Activated CD8-positive, alpha-beta T cell treated with anti-CD3 and anti-CD28 coated beads, Interleukin-2, amount 10 ng/mL, durations not matched to agents 7 days and 5 days (primary cell): ENCODE measurements around the gene LTC4S. TPM values are rescaled to one million over a fixed set of nuclear protein-coding genes. Genes with fewer than 3 reads are reported as not detected.
"Not testable (repeated sequence)": the region's sequence is repeated elsewhere in the genome, so short reads cannot be mapped to it uniquely, and the experiment has no call there.

Experiments used
- ATAC-seq: fragments of 150-1000 bp; cut with Tn5 transposase; one replicate; pipeline ENCODE4 v1.10.0; 2021; ENCODE audit warnings: moderate library complexity
- CTCF ChIA-PET: fragments of 350-600 bp; sonication (Branson Sonifier 250); formaldehyde crosslinking; loops from one replicate; lab custom pipeline; 2021; ENCODE audit warnings: antibody characterized with exemption; lab: Charles Lee
- POLR2A ChIA-PET: fragments of 350-600 bp; sonication (Branson Sonifier 250); formaldehyde crosslinking; loops from one replicate; lab custom pipeline; 2021; ENCODE audit warnings: antibody characterized with exemption; lab: Charles Lee
- DNase-seq: peaks from one replicate; pipeline ENCODE4 v3.0.0-alpha.2; 2020
- H3K27ac Mint-ChIP-seq: one replicate; pipeline ENCODE4 v1.8.0; 2021; ENCODE audit warnings: mild to moderate bottlenecking, mixed read lengths
- H3K27me3 Mint-ChIP-seq: one replicate; pipeline ENCODE4 v1.8.0; 2021; ENCODE audit warnings: low read depth, mixed read lengths
- H3K36me3 Mint-ChIP-seq: one replicate; pipeline ENCODE4 v1.8.0; 2021; ENCODE audit warnings: low read depth, mixed read lengths
- H3K4me1 Mint-ChIP-seq: one replicate; pipeline ENCODE4 v1.8.0; 2021; ENCODE audit warnings: low read depth, mixed read lengths
- H3K4me3 Mint-ChIP-seq: one replicate; pipeline ENCODE4 v1.8.0; 2021; ENCODE audit warnings: mild to moderate bottlenecking, mixed read lengths
- H3K9me3 Mint-ChIP-seq: one replicate; pipeline ENCODE4 v1.8.0; 2022; ENCODE audit warnings: mixed read lengths; ENCODE audit not compliant: insufficient read depth
- total RNA-seq, 2 experiments: library from RNA; stranded (reverse); gene quantifications; one replicate each; pipeline ENCODE4 v1.2.3, GENCODE V29; 2021

LTC4S gene
- total RNA-seq, 2 experiments from 2014 or later = 3.7 to 3.8 TPM

DNA sequence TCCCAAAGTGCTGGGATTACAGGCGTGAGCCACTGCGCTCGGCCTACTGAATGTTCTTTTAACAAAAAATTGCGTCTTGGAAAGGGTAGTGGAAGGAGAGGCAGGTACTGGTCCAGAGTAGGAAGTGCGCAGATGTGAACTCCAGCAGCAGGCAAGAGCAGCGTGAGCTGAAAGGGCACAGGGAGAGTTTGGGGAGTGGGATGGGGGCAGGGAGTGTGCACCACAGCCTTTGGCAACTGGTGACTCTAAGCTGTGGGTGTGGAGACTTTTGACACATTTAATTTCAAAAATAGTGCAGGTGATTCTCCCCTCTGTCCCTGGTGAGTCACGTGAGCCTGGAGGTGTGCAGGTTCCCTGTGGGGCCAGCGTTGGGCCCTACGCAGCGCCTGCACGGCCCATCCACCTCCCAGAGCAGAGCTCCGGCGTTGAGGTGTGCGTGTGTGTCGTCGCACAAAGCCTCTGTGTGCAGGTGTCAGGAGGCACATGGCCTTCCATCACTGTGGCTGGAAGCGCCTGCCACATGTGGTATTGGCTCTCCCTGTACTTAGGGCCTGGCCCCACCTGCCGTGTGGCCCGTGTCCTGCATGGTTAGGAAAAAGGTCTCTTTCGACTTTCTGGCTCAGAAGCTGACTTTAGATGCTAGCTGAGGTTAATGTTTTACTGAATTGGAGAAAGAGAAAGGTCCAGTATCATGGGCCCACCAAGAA lies 38.4 kb downstream of the LTC4S start:
- POLR2A ChIA-PET = interaction anchor here (1.2 to 1.7 kb wide), 2 partner anchors 10 kb away, joined by 3 to 9 read pairs; no protein-coding TSS in a partner anchor
- H3K36me3 Mint-ChIP-seq = peaks cover 71% of the 10 kb centered on the region
- no peaks in the 10 kb centered on the region for H3K27me3 Mint-ChIP-seq
- H3K4me1 Mint-ChIP-seq = peaks cover 25% of the 10 kb centered on the region
- no peak overlapping the region for H3K4me3 Mint-ChIP-seq
- H3K27ac Mint-ChIP-seq = no peak overlapping the region
- ATAC-seq = no peak
- DNase-seq = no peak
- H3K9me3 Mint-ChIP-seq = no peaks in the 10 kb centered on the region
- CTCF ChIA-PET = interaction anchor here (0.9 to 1.1 kb wide), 2 partner anchors 10 to 30 kb away, joined by 3 to 4 read pairs; no protein-coding TSS in a partner anchor

DNA sequence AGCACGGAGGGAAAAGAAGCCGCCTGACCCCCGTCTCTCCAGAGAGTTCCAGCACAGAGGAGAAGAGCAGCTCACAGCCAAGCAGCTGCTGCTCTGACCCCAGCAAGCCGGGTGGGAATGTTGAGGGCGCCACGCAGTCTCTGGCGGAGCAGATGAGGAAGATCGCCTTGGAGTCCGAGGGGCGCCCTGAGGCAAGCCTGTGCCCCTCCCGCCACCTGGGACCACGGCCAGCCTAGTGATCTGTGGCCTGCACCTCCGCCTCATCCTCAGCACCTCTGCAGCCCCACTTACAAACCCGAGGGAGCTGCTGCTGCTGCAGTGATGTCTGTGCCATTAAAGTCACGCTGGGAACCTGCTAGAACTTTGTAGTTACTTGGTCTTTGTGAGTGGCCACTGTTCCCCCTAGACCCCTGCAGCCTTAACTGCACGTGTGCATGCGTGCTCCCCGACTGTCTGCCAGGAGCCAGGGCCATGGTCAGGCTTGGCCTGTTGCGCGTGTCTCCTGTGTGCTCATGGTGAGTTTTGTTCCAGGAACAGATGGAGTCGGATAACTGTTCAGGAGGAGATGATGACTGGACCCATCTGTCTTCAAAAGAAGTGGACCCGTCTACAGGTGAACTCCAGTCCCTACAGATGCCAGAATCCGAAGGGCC lies 39.4 kb downstream of the LTC4S start:
- no peaks in the 10 kb centered on the region for H3K9me3 Mint-ChIP-seq
- H3K36me3 Mint-ChIP-seq = peaks cover 68% of the 10 kb centered on the region
- no peaks in the 10 kb centered on the region for H3K27me3 Mint-ChIP-seq
- H3K4me1 Mint-ChIP-seq = peaks cover 19% of the 10 kb centered on the region
- DNase-seq (no peak), ATAC-seq (no peak)
- H3K4me3 Mint-ChIP-seq = no peak overlapping the region
- H3K27ac Mint-ChIP-seq = no peak overlapping the region
- ChIA-PET CTCF (interaction anchor here (0.9 to 1.1 kb wide), 2 partner anchors 11 to 31 kb away, joined by 3 to 4 read pairs; no protein-coding TSS in a partner anchor), POLR2A (interaction anchor here (1.2 to 1.7 kb wide), 2 partner anchors 9 to 11 kb away, joined by 3 to 9 read pairs; no protein-coding TSS in a partner anchor)

DNA sequence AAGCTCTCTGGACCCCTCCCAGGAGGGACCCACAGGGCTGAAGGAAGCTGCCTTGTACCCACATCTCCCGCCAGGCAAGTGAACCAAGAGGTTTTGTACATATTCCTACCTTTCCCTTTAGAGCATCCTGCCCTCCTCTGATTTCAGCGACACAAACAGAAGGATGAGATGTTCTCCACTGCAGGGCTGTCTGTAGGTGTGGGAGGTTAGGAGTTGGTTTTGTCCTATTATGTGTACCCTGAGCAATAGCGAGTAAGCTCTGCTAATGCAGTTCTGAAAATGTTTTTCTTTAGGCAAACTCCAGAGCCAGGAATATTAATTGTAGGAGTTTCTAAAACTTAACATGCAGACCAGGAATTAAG lies 39.9 kb downstream of the LTC4S start:
- ChIA-PET CTCF (no interaction called here), POLR2A (no interaction called here)
- peaks cover 19% of the 10 kb centered on the region for H3K4me1 Mint-ChIP-seq
- peaks cover 65% of the 10 kb centered on the region for H3K36me3 Mint-ChIP-seq
- no peak overlapping the region for H3K4me3 Mint-ChIP-seq
- DNase-seq (no peak), ATAC-seq (no peak)
- H3K9me3 Mint-ChIP-seq = no peaks in the 10 kb centered on the region
- H3K27ac Mint-ChIP-seq = no peak overlapping the region
- no peaks in the 10 kb centered on the region for H3K27me3 Mint-ChIP-seq

DNA sequence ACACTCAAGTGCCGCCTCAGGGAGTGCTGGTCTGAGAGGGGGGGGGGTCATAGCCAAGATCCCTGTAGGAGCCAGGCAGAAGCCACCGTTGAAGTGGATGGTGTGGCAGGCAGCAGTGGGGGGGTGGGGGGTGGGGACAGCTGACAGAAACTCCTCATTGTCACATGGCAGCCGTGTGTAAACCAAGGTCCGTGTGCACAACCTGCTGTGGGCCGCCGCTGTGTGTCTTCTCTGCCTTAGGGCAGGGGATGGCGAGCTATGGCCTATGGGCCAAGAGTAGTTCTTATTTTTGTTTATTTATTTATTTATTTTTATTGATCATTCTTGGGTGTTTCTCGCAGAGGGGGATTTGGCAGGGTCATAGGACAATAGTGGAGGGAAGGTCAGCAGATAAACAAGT lies 40.3 kb downstream of the LTC4S start:
- POLR2A ChIA-PET = no interaction called here
- Mint-ChIP-seq H3K36me3 (peaks cover 61% of the 10 kb centered on the region), H3K4me3 (no peak overlapping the region), H3K27ac (no peak overlapping the region), H3K9me3 (no peaks in the 10 kb centered on the region), H3K4me1 (peaks cover 19% of the 10 kb centered on the region), H3K27me3 (no peaks in the 10 kb centered on the region)
- CTCF ChIA-PET = no interaction called here
- ATAC-seq (no peak), DNase-seq (no peak)

DNA sequence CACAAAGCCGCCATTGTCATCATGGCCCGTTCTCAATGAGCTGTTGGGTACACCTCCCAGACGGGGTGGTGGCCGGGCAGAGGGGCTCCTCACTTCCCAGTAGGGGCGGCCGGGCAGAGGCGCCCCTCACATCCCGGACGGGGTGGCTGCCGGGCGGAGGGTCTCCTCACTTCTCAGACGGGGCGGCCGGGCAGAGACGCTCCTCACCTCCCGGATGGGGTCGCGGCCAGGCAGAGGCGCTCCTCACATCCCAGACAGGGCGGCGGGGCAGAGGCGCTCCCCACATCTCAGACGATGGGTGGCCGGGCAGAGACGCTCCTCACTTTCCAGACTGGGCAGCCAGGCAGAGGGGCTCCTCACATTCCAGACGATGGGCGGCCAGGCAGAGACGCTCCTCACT lies 41.1 kb downstream of the LTC4S start:
- CTCF ChIA-PET, H3K27ac Mint-ChIP-seq, ATAC-seq, H3K4me3 Mint-ChIP-seq, DNase-seq, H3K9me3 Mint-ChIP-seq, H3K27me3 Mint-ChIP-seq, POLR2A ChIA-PET: not testable (repeated sequence)
- peaks cover 19% of the 10 kb centered on the region for H3K4me1 Mint-ChIP-seq
- H3K36me3 Mint-ChIP-seq = peaks cover 54% of the 10 kb centered on the region

DNA sequence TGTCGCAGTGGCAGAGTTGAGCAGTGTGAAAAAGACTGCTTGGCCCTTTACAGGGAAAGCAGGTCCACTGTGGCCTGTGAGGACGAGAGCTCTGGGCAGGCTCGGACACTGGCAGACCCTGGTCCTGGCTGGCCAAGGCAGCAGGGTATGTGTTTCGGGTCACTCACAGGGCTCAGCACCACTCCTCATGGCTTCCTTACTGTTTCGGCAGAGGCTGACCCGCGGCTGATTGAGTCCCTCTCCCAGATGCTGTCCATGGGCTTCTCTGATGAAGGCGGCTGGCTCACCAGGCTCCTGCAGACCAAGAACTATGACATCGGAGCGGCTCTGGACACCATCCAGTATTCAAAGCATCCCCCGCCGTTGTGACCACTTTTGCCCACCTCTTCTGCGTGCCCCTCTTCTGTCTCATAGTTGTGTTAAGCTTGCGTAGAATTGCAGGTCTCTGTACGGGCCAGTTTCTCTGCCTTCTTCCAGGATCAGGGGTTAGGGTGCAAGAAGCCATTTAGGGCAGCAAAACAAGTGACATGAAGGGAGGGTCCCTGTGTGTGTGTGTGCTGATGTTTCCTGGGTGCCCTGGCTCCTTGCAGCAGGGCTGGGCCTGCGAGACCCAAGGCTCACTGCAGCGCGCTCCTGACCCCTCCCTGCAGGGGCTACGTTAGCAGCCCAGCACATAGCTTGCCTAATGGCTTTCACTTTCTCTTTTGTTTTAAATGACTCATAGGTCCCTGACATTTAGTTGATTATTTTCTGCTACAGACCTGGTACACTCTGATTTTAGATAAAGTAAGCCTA lies 42.6 kb downstream of the LTC4S start:
- Mint-ChIP-seq H3K4me3 (peak overlapping the region; percentile 56), H3K36me3 (peaks cover 45% of the 10 kb centered on the region), H3K4me1 (peaks cover 19% of the 10 kb centered on the region), H3K27me3 (no peaks in the 10 kb centered on the region), H3K27ac (peak overlapping the region; percentile 90), H3K9me3 (no peaks in the 10 kb centered on the region)
- DNase-seq = peak; percentile 72
- ChIA-PET CTCF (interaction anchor here (1.2 to 1.4 kb wide), 3 partner anchors 15 to 34 kb away, joined by 3 to 8 read pairs (median 6); no protein-coding TSS in a partner anchor), POLR2A (interaction anchor here (0.5 to 2.3 kb wide), 3 partner anchors 17 to 72 kb away, joined by 3 to 6 read pairs (median 4); partner anchors contain the start of gene MRNIP)
- ATAC-seq = peak; percentile 94

DNA sequence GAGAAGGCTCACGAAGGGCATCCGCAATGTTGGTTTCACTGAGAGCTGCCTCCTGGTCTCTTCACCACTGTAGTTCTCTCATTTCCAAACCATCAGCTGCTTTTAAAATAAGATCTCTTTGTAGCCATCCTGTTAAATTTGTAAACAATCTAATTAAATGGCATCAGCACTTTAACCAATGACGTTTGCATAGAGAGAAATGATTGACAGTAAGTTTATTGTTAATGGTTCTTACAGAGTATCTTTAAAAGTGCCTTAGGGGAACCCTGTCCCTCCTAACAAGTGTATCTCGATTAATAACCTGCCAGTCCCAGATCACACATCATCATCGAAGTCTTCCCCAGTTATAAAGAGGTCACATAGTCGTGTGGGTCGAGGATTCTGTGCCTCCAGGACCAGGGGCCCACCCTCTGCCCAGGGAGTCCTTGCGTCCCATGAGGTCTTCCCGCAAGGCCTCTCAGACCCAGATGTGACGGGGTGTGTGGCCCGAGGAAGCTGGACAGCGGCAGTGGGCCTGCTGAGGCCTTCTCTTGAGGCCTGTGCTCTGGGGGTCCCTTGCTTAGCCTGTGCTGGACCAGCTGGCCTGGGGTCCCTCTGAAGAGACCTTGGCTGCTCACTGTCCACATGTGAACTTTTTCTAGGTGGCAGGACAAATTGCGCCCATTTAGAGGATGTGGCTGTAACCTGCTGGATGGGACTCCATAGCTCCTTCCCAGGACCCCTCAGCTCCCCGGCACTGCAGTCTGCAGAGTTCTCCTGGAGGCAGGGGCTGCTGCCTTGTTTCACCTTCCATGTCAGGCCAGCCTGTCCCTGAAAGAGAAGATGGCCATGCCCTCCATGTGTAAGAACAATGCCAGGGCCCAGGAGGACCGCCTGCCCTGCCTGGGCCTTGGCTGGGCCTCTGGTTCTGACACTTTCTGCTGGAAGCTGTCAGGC lies 43.6 kb downstream of the LTC4S start:
- DNase-seq = no peak
- Mint-ChIP-seq H3K9me3 (no peaks in the 10 kb centered on the region), H3K27me3 (no peaks in the 10 kb centered on the region), H3K27ac (peak overlapping the region; percentile 90), H3K4me3 (peak overlapping the region; percentile 56), H3K36me3 (peaks cover 42% of the 10 kb centered on the region), H3K4me1 (peaks cover 19% of the 10 kb centered on the region)
- ChIA-PET POLR2A (interaction anchor here (0.5 to 2.3 kb wide), 5 partner anchors 15 to 71 kb away, joined by 3 to 6 read pairs (median 3); partner anchors contain the start of genes MGAT4B and MRNIP), CTCF (interaction anchor here (1.2 to 1.4 kb wide), 4 partner anchors 15 to 70 kb away, joined by 3 to 8 read pairs (median 4); no protein-coding TSS in a partner anchor)
- ATAC-seq = no peak

DNA sequence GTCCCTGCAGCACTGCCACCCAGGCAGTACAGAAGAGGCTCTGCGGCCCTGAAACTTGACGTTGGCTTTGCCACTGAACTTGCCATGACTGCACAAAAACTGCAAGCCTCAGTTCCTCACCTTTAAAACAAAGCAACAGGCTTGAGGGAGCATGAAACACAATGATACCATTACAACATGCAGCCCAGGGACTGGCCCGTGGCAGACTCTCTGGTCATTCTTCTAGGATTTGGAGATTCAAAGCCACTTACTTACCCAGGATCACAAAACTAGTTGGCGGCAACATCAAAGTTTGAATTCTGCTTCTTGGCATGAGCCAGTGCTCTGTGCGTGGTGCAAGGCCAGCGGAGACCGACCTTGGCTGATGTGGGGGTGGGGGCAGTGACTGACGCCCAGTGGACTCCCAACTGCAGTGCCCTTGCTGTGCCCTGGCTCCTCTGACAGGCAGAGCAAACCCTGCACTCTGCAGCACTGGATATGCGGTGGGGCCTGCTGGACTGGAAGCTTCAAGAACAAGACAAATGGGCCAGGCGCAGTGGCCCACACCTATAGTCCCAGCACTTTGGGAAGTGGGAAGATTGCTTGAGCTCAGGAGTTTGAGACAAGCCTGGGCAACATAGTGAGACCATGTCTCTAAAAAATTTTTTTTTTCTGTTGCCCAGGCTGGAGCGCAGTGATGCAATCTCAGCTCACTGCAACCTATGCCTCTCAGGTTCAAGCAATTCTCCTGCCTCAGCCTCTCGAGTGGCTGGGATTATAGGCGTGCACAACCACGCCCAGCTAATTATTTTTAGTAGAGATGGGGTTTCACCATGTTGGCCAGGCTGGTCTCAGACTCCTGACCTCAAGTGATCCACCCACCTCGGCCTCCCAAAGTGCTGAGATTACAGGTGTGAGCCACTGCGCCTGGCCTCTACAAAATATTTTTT lies 45.8 kb downstream of the LTC4S start:
- Mint-ChIP-seq H3K27ac (peak overlapping the region; percentile 60), H3K36me3 (peaks cover 35% of the 10 kb centered on the region), H3K9me3 (no peaks in the 10 kb centered on the region), H3K4me1 (peaks cover 19% of the 10 kb centered on the region), H3K27me3 (no peaks in the 10 kb centered on the region), H3K4me3 (no peak overlapping the region)
- ATAC-seq (no peak), DNase-seq (no peak)
- CTCF ChIA-PET = interaction anchor here (0.8 kb wide), 1 partner anchor 37 kb away, joined by 3 read pairs; no protein-coding TSS in a partner anchor
- POLR2A ChIA-PET = no interaction called here

DNA sequence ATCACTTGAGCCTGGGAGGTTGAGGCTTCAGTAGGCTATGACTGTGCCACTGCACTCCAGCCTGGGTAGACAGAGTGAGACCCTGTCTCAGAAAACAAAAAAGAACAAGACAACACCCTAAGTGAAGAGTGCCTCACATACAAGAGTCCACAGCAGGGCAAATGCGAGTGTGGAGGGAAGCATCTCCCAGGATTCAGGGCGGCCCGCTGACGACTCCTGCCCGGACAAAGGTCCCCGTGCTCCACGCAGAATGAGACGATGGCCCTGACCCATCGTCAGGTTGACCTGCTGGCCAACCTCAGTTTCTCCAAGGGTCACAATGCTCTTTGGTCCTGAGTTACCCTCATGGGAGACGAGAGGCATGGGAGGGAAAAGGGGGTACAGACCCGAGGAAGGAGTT lies 46.5 kb downstream of the LTC4S start:
- no peak for DNase-seq
- no peak overlapping the region for H3K27ac Mint-ChIP-seq
- CTCF ChIA-PET = interaction anchor here (0.8 kb wide), 1 partner anchor 38 kb away, joined by 3 read pairs; no protein-coding TSS in a partner anchor
- ATAC-seq = no peak
- H3K9me3 Mint-ChIP-seq = no peaks in the 10 kb centered on the region
- POLR2A ChIA-PET = no interaction called here
- H3K36me3 Mint-ChIP-seq = peaks cover 34% of the 10 kb centered on the region
- H3K27me3 Mint-ChIP-seq = no peaks in the 10 kb centered on the region
- peaks cover 18% of the 10 kb centered on the region for H3K4me1 Mint-ChIP-seq
- no peak overlapping the region for H3K4me3 Mint-ChIP-seq

DNA sequence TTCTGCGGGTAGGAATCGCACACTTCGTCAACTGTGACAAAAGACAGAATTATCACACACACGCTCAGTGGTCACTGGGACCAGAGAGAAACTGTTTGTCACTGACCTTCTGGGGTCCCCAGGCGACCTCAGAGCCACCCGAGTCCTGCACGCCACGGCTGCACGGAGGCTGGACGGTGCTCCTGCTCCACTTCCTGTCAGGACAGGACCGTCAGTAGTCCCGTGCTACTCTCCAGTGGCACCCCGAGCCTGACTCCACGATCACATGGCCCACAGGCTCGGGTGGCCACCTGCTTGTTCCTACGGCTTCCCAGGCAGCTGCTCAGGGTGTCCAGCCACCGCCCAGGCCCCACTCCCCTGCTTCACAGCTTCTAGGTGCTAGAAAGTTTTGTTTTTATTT lies 47.0 kb downstream of the LTC4S start:
- Mint-ChIP-seq H3K27me3 (no peaks in the 10 kb centered on the region), H3K27ac (no peak overlapping the region), H3K9me3 (no peaks in the 10 kb centered on the region), H3K4me3 (no peak overlapping the region), H3K36me3 (peaks cover 35% of the 10 kb centered on the region), H3K4me1 (peaks cover 15% of the 10 kb centered on the region)
- POLR2A ChIA-PET = no interaction called here
- ATAC-seq = no peak
- CTCF ChIA-PET = no interaction called here
- no peak for DNase-seq
